RWPE2 (cell line): ENCODE results near the gene PPAN.

Source experiments
- ATAC-seq: fragments of 200-7000 bp; cut with Tn5 transposase; 3 replicates; pipeline ENCODE4 v1.9.1; 2021; ENCODE audit warnings: low read depth
- DNase-seq: peaks from one replicate; pipeline ENCODE4 v3.0.0-alpha.2; 2020; ENCODE audit warnings: low spot score
- H3K27ac ChIP-seq: fragments of 450-650 bp; 2 replicates; pipeline ENCODE4 v1.5.1; 2017; ENCODE audit warnings: mild to moderate bottlenecking; ENCODE audit not compliant: poor library complexity, severe bottlenecking
- H3K27me3 ChIP-seq: fragments of 250-450 bp; sonication (Bioruptor Pico); 2 replicates; pipeline ENCODE4 v1.5.1; 2021; ENCODE audit warnings: mild to moderate bottlenecking, moderate library complexity; ENCODE audit not compliant: insufficient read depth, poor library complexity, severe bottlenecking
- H3K36me3 ChIP-seq: fragments of 250-450 bp; sonication (Bioruptor Pico); 2 replicates; pipeline ENCODE4 v1.5.1; 2020; ENCODE audit warnings: low read depth, mild to moderate bottlenecking, moderate library complexity
- H3K4me1 ChIP-seq: fragments of 250-450 bp; sonication (Bioruptor Pico); 2 replicates; pipeline ENCODE4 v1.5.1; 2021; ENCODE audit warnings: mild to moderate bottlenecking, moderate library complexity; ENCODE audit not compliant: insufficient read depth, poor library complexity, severe bottlenecking
- H3K4me3 ChIP-seq: fragments of 250-450 bp; sonication (Bioruptor Pico); 2 replicates; pipeline ENCODE4 v1.5.1; 2021; ENCODE audit warnings: mild to moderate bottlenecking, moderate library complexity; ENCODE audit not compliant: severe bottlenecking
- H3K9me3 ChIP-seq: fragments of 250-450 bp; sonication (Bioruptor Pico); 2 replicates; pipeline ENCODE4 v1.5.1; 2021; ENCODE audit warnings: mild to moderate bottlenecking, moderate library complexity; ENCODE audit not compliant: severe bottlenecking
- TF ChIP-seq, protein P1 (sequence below): fragments of 450-650 bp; IDR thresholded peaks from one replicate; pipeline ENCODE4 v1.5.1; 2017; ENCODE audit warnings: mild to moderate bottlenecking, moderate library complexity; ENCODE audit not compliant: poor library complexity, severe bottlenecking

The PPAN gene

DNA sequence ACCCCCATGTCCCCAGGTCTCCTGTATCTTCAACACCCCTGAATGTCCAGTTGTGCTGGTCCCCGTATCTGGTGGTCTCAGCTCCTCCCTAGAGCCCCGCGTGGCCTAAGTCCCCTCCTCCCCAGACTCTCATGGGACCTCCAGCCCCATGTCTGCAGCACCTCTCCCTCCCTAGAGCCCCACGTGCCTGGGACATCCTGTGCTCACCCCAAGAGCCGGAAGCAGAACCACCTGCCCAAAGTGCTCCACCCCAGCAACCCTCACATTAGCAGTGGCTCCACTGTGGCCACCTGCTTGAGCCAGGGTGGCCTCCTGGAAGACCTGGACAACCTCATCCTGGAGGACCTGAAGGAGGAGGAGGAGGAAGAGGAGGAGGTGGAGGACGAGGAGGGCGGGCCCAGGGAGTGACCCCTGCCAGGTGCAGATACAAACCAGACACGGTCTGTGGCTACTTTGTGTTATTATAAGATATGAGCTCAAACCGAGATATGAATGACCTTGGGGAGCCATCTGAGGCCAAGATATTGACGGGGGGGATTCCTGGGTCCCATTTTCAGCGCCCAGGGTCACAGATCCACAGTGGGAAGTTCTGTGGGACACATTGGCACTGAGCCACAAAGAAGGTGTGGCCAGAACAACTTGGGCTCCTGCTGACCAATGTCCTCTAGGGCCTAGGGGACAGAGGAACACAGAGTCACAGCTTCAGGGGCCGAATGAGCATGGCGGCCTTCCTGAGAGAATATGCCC lies 14.1 kb upstream of the PPAN start:
- no peak for ATAC-seq
- Histone ChIP-seq H3K4me3 (no peak overlapping the region), H3K4me1 (peaks cover 5% of the 10 kb centered on the region), H3K27ac (no peak overlapping the region), H3K9me3 (no peaks in the 10 kb centered on the region), H3K36me3 (peaks cover 25% of the 10 kb centered on the region), H3K27me3 (no peaks in the 10 kb centered on the region)
- TF ChIP-seq, protein P1, sequence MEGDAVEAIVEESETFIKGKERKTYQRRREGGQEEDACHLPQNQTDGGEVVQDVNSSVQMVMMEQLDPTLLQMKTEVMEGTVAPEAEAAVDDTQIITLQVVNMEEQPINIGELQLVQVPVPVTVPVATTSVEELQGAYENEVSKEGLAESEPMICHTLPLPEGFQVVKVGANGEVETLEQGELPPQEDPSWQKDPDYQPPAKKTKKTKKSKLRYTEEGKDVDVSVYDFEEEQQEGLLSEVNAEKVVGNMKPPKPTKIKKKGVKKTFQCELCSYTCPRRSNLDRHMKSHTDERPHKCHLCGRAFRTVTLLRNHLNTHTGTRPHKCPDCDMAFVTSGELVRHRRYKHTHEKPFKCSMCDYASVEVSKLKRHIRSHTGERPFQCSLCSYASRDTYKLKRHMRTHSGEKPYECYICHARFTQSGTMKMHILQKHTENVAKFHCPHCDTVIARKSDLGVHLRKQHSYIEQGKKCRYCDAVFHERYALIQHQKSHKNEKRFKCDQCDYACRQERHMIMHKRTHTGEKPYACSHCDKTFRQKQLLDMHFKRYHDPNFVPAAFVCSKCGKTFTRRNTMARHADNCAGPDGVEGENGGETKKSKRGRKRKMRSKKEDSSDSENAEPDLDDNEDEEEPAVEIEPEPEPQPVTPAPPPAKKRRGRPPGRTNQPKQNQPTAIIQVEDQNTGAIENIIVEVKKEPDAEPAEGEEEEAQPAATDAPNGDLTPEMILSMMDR = no peak
- DNase-seq = no peak

DNA sequence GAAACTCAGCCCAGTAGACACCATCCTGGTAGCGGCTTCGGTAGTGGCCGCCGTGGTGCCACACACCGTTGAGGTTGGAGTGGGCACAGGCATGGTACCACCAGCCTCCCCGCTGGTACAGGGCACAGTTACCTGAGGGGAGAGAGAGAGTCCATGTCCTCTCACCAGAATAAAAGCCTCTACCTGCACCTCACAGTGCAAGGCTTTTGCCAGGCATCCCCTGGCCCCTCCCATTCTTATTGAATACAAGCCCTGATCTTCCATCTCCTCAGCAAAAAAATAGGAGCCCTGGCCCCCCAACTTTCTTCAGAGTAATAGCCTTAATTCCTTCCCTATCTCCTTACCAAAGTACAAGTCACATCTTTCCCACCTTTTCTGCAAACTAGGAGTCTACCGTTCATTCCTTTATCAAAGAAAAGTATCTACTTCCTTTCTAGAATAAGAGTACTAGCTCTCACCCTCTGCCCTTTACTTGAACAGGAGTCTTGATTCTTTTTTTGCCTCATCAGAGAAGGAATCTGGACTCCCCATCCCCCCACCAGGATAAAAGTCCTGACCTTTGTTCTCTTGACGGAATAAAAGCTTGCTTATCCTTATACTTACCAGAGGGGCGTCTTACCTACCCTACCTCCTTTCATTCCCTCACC lies 13.4 kb upstream of the PPAN start:
- no peak for ATAC-seq

DNA sequence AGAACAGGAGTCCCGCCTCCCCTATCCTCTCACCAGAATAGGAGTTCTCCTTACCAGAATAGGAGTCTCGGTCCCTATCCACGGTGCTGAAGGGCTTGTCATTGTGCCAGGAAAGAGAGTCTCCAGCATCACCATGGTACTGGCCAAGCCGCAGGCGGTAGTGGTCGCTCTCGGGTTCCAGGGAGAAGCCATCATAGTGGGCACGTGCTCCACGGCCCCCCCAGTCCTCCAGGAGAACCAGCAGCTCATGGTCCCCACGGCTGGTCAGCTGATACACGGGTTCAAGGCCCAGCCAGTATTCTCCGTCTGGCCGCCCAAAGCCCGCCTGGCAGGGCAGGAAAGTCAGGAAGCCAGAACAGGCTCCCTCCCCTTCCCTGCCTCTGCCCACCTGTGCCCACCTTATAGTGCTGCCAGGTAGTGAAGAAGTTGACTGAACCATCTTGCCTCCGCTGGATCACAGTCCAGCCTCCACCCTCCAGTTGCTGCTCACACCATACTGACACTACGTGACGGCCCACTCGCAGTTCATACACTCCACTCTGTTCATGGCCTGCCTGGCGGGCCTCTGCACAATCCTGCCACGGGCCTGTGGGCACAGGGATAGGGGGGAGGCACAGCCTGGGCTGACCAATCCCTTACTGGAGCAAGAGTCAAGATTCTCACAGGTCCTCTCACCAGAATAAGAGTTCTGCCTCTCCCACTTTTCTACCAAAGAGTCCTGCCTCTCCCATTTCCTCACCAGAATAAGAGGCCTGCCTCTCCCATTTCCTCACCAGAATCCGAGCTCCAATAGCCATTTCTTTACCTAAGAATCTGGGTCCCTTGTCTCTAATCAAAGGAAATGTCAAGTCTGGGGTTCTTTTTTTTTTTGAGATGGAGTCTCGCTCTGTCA lies 12.6 kb upstream of the PPAN start:
- DNase-seq (no peak), ATAC-seq (no peak)
- Histone ChIP-seq H3K27me3 (no peaks in the 10 kb centered on the region), H3K36me3 (peaks cover 25% of the 10 kb centered on the region), H3K4me3 (no peak overlapping the region), H3K9me3 (no peaks in the 10 kb centered on the region), H3K27ac (no peak overlapping the region), H3K4me1 (peaks cover 5% of the 10 kb centered on the region)
- TF ChIP-seq, protein P1 = no peak

More for the DNA sequence above, 13.4 kb upstream of the PPAN start:
- Histone ChIP-seq H3K27ac (no peak overlapping the region), H3K4me3 (no peak overlapping the region), H3K36me3 (peaks cover 25% of the 10 kb centered on the region), H3K4me1 (peaks cover 5% of the 10 kb centered on the region), H3K27me3 (no peaks in the 10 kb centered on the region), H3K9me3 (no peaks in the 10 kb centered on the region)
- no peak for DNase-seq
- TF ChIP-seq, protein P1 = no peak

DNA sequence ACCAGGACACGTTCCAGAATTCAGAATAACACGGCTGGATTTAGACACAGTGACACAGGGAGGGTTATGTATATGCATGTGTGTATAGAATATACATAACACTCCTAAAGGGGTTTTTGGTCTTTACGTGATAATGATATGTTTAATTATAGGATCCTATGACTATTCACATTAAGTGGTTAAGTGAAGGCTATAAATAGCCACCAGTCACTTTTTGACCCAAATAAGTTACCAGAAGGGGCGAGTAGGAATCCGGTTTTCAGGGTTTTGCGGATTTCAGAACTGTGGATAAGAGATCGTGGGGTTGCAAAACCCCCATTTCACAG lies 10.6 kb upstream of the PPAN start:
- Histone ChIP-seq H3K4me1 (peaks cover 5% of the 10 kb centered on the region), H3K9me3 (no peaks in the 10 kb centered on the region), H3K36me3 (peaks cover 9% of the 10 kb centered on the region), H3K27ac (no peak overlapping the region), H3K4me3 (peak overlapping the region; percentile 5), H3K27me3 (no peaks in the 10 kb centered on the region)
- DNase-seq (no peak), ATAC-seq (no peak)
- TF ChIP-seq, protein P1 = no peak
